Suppressor macrophage treated with lipopolysaccharide for 4 hours (primary cell): ENCODE results near the gene B4GALNT4.
"Not testable (repeated sequence)": the region's sequence is repeated elsewhere in the genome, so short reads cannot be mapped to it uniquely, and the experiment has no call there.

ENCODE experiments used
- DNase-seq: peaks from one replicate; pipeline ENCODE4 v3.0.0-alpha.2; 2020

Gene B4GALNT4

GRCh38 chr11:424766-425165, 55.5 kb downstream of the B4GALNT4 start:
- not testable (repeated sequence) for DNase-seq

DNA sequence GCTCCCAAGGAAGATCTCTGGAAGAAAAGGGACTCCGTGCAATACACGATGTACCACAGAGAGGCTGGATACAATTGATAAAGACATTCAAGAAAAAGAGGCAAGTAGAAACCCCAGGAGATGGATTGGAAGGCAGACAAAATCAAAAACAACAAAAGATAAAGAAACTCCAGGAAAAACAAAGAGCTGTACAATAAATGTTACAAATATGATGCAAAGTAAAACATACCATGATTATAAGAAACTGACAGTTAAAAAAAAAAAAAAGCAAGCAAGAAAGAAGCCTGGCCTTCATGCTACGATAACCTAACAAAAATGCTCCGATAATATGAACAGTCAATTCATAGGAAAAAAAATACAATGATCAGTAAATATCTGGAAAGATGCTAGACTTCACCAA, 56.0 kb downstream of the B4GALNT4 start:
- DNase-seq: no peak

DNA sequence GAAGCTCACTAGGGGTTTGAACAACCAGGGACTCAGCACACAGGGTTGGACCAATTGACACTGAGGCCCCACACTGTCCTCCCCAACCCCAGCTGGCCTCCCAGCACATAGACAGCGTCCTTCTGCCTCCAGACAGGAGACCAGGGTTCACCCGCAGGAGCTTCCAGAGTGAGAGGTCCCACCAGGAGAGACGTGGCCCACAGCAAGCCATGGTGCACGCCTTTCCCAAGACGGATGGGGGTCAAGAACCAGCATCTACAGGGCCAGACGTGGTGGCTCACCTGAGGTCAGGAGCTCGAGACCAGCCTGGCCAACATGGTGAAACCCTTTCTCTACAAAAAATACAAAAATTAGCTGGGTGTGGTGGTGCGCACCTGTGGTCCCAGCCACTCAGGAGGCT, 57.6 kb downstream of the B4GALNT4 start:
- no peak for DNase-seq

DNA sequence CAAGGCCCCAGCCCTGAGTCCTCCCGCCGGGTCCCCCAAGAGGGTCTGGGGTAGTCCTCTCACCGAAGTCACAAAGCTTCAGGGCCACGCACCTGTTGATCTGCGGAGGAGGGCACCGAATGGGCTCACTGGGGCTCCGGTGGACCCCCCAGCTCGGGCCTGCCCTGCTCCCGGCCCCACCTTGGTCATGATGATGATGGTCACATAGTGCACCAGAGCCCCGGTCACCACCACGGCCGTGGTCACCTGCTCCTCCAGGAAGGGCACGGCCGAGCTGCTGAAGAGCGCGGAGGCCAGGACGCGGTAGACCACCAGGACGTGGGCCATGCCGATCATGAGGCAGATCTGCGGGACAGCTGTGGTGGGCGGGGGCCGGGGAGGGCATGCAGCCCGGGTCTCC, 59.0 kb downstream of the B4GALNT4 start:
- no peak for DNase-seq

DNA sequence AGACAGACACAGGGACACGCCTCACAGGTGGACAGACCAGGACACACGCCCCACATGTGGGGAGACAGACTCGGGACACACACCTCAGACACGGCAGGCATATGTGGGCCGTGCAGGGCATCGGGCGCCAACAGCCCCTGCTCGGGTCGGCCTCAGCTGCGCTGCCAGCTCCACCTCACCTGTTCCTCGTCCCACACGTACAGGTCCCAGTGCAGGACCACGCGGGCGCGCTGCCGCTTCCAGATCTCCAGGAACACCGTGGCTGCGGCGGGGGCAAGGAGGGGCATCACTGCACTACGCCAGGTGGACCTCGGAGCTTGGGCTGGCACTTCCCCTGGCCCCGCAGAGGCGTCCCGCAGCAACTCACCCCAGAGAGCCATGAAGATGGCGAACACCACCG, 60.1 kb downstream of the B4GALNT4 start:
- no peak for DNase-seq

GRCh38 chr11:429931-430456, 60.7 kb downstream of the B4GALNT4 start:
- DNase-seq: no peak
